ENCODE data around the gene LRMDA.

- TF ChIP-seq CHD1 (IDR thresholded peaks at IDR 0.05; ENCODE audit: low read depth, low read length), result no peak
- TF ChIP-seq CTCF (IDR thresholded peaks at IDR 0.05; ENCODE audit: control extremely low read depth in 1 of 3, insufficient read depth in 1 of 3, low read depth in 1 of 3, low read length in 3 of 3), result no peak
- no peak for TF ChIP-seq POLR2A (IDR thresholded peaks at IDR 0.05; ENCODE audit: control extremely low read depth in 1 of 2, low read depth in 2 of 2, low read length in 2 of 2)
- no peak for TF ChIP-seq TAF1 (IDR thresholded peaks at IDR 0.05; ENCODE audit: low read depth, low read length)
- no peak for TF ChIP-seq CREB1 (IDR thresholded peaks at IDR 0.05)
- no peak for TF ChIP-seq SIN3A (conservative IDR thresholded peaks at IDR 0.05 in 1 of 2, IDR thresholded peaks at IDR 0.05 in 1 of 2; ENCODE audit: low read depth in 1 of 2, low read length in 2 of 2)
- TF ChIP-seq FOSL1 (IDR thresholded peaks at IDR 0.05; ENCODE audit: insufficient read depth, low read depth, low read length), result no peak
- no peak for TF ChIP-seq YY1 (IDR thresholded peaks at IDR 0.05; ENCODE audit: low read depth, low read length)
These were observed 1152.3 kb downstream of the LRMDA start for GRCh38 chr10:76583711-76584161.
